ENCODE measurements around the gene OTUD1. TPM values are rescaled to one million over a fixed set of nuclear protein-coding genes. Genes with fewer than 3 reads are reported as not detected.

The OTUD1 gene
- total and polyA plus RNA-seq, 10 of the 15 experiments (the other 5 are each of a cell fraction or from before 2014, with no cell fraction given) = 0.18 to 1.6 (median 0.63) TPM; not detected in 1

DNA sequence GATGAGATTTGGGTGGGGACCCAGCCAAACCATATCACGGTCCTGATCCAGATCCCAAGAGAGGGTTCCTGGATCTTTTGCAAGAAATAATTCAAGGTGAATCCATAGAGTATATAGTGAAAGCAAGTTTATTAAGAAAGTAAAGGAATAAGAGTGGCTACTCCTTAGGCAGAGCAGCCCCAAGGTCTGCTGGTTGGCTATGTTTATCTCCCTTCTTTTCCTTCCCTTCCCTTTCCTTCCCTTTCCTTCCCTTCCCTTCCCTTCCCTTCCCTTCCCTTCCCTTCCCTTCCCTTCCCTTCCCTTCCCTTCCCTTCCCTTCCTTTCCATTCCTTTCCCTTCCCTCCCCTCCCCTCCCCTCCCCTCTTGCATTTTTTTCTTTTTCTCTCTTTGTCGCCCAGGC lies 35.2 kb downstream of the OTUD1 start:
- Histone ChIP-seq H3K27me3 (replicated peaks in 1 of 2; ENCODE audit: control insufficient read depth in 2 of 2, insufficient read depth in 2 of 2, low read length in 1 of 2) (no peaks in the 10 kb centered on the region), H2AFZ (ENCODE audit: control insufficient read depth, low read depth, low read length) (no peak overlapping the region), H3K36me3 (ENCODE audit: control insufficient read depth in 2 of 2, insufficient read depth in 2 of 2, low read length in 1 of 2) (no peaks in the 10 kb centered on the region), H3K4me3 (no peak overlapping the region), H3K27ac (ENCODE audit: control insufficient read depth, insufficient read depth) (no peak overlapping the region), H4K20me1 (ENCODE audit: control insufficient read depth, insufficient read depth) (no peaks in the 10 kb centered on the region), H3K79me2 (ENCODE audit: control insufficient read depth, insufficient read depth, low read length) (no peaks in the 10 kb centered on the region), H3K9ac (ENCODE audit: control insufficient read depth, insufficient read depth, low read length) (no peak overlapping the region), H3K4me1 (ENCODE audit: control insufficient read depth, insufficient read depth, low read length) (no peaks in the 10 kb centered on the region), H3K4me2 (ENCODE audit: control insufficient read depth, insufficient read depth) (no peak overlapping the region), H3K9me3 (replicated peaks; ENCODE audit: control insufficient read depth, insufficient read depth, low read length) (no peaks in the 10 kb centered on the region)
- POLR2A ChIA-PET = no interaction called here
- no TSS peak for BruUV-seq (replicated peaks)
- in situ Hi-C loops (cut with MboI) = no loop called here
- SMC1A ChIA-PET (ENCODE audit: uncharacterized antibody, unreplicated experiment) = no interaction called here
- no peak for TF ChIP-seq RFX5 (IDR thresholded peaks at IDR 0.05; ENCODE audit: low read depth, low read length)
- no peak for TF ChIP-seq HDAC6 (IDR thresholded peaks at IDR 0.05; ENCODE audit: unreplicated experiment)
- no peak for TF ChIP-seq TCF7 (IDR thresholded peaks at IDR 0.05; ENCODE audit: borderline replicate concordance)
- no peak for TF ChIP-seq USF1 (IDR thresholded peaks at IDR 0.05; ENCODE audit: borderline replicate concordance, extremely low read length, insufficient read depth, low read depth, low read length)
- TF ChIP-seq RCOR1 (conservative IDR thresholded peaks at IDR 0.05; ENCODE audit: low read depth, low read length) = no peak
- no peak for TF ChIP-seq SMAD5 (IDR thresholded peaks at IDR 0.05; ENCODE audit: low read depth)
- no peak for TF ChIP-seq ZSCAN29 (IDR thresholded peaks at IDR 0.05)
- TF ChIP-seq ZNF24 (IDR thresholded peaks at IDR 0.05) = no peak
- TF ChIP-seq NR2F1 (conservative IDR thresholded peaks at IDR 0.05) = no peak
- no peak for TF ChIP-seq IKZF1 (conservative IDR thresholded peaks at IDR 0.05)
- WGBS (ENCODE audit: insufficient coverage, insufficient replicate concordance, low lambda C conversion rate, missing lambda C conversion rate) = 86% methylated on average over 1 of the region's 2 CpGs
- intact Hi-C loops (cut with micrococcal nuclease; ENCODE audit: unreplicated experiment) = no loop called here
- CTCF ChIA-PET = no interaction called here
- no peak for ATAC-seq
- DNase-seq (ENCODE audit: low read depth, low spot score) = no peak
- FAIRE-seq = no peak
- RAD21 ChIA-PET (ENCODE audit: unreplicated experiment) = no interaction called here

Measured in GM12878 (cell line).